Colonic mucosa (tissue), 4 donors: ENCODE data around the gene WNT8B. TPM values are rescaled to one million over a fixed set of nuclear protein-coding genes. Genes with fewer than 3 reads are reported as not detected.

Source experiments
- DNase-seq: peaks from one replicate; pipeline ENCODE4 v3.0.0-alpha.2; 2020
- H3K27ac ChIP-seq: fragments of 200-600 bp; one replicate; pipeline ENCODE4 v1.8.0; 2021
- H3K27me3 ChIP-seq: fragments of 200-600 bp; one replicate; pipeline ENCODE4 v1.8.0; 2021
- H3K36me3 ChIP-seq: fragments of 200-600 bp; one replicate; pipeline ENCODE4 v1.8.0; 2021
- H3K4me1 ChIP-seq: fragments of 200-600 bp; one replicate; pipeline ENCODE4 v1.8.0; 2021; ENCODE audit warnings: mild to moderate bottlenecking
- H3K4me3 ChIP-seq: fragments of 200-600 bp; one replicate; pipeline ENCODE4 v1.8.0; 2021
- H3K9ac ChIP-seq, 2 donors: one replicate each; pipeline ENCODE4 v1.7.0; 2013; ENCODE audit warnings: control low read depth in 2 of 2, low read depth in 2 of 2, low read length in 2 of 2
- H3K9me3 ChIP-seq: fragments of 200-600 bp; one replicate; pipeline ENCODE4 v1.8.0; 2021
- intact Hi-C: fragments of 100-400 bp; cut with DNase I; formaldehyde crosslinking; loops from one replicate; pipeline ENCODE4 v1.14.1; 2022
- total RNA-seq, 2 donors: library from RNA; stranded (reverse); fragmentation: NEBNext Ultra II Directional in 1 of 2; extraction: Animal tissue kit (Norgen Biotek cat#: 25700) in 1 of 2; gene quantifications; one replicate each; pipeline ENCODE4 v1.2.1, GENCODE V29; 2021
- TF ChIP-seq, protein P1 (sequence below): fragments of 200-600 bp; IDR thresholded peaks from one replicate; pipeline ENCODE4 v1.8.0; 2022; ENCODE audit warnings: antibody characterized with exemption, mild to moderate bottlenecking
- donor health status: healthy.
- donor health status: DM: no; HTN: no; CAD: no.
- donor health status: DM: no; HTN: no; CAD: no.

The WNT8B gene
- total RNA-seq, 2 donors from 2014 or later = not detected

GRCh38 chr10:100436255-100436654, 26.6 kb upstream of the WNT8B start:
- no peaks in the 10 kb centered on the region for H3K4me1 ChIP-seq
- no peaks in the 10 kb centered on the region for H3K27me3 ChIP-seq
- no peak overlapping the region for H3K9ac ChIP-seq
- DNase-seq = no peak
- no peak overlapping the region for H3K27ac ChIP-seq
- no peaks in the 10 kb centered on the region for H3K36me3 ChIP-seq
- intact Hi-C loops = loop anchor here (5.0 to 10.0 kb wide), 2 partner anchors 81 to 439 kb away; partner anchors contain the start of gene SEC31B
- no peaks in the 10 kb centered on the region for H3K9me3 ChIP-seq
- no peak overlapping the region for H3K4me3 ChIP-seq
- TF ChIP-seq, protein P1, sequence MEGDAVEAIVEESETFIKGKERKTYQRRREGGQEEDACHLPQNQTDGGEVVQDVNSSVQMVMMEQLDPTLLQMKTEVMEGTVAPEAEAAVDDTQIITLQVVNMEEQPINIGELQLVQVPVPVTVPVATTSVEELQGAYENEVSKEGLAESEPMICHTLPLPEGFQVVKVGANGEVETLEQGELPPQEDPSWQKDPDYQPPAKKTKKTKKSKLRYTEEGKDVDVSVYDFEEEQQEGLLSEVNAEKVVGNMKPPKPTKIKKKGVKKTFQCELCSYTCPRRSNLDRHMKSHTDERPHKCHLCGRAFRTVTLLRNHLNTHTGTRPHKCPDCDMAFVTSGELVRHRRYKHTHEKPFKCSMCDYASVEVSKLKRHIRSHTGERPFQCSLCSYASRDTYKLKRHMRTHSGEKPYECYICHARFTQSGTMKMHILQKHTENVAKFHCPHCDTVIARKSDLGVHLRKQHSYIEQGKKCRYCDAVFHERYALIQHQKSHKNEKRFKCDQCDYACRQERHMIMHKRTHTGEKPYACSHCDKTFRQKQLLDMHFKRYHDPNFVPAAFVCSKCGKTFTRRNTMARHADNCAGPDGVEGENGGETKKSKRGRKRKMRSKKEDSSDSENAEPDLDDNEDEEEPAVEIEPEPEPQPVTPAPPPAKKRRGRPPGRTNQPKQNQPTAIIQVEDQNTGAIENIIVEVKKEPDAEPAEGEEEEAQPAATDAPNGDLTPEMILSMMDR = no peak

- DNase-seq = no peak
- H3K36me3 ChIP-seq = no peaks in the 10 kb centered on the region
- TF ChIP-seq, protein P1 = no peak
- H3K4me3 ChIP-seq = no peak overlapping the region
- H3K27me3 ChIP-seq = no peaks in the 10 kb centered on the region
- no peak overlapping the region for H3K9ac ChIP-seq
- H3K27ac ChIP-seq = no peak overlapping the region
- no peaks in the 10 kb centered on the region for H3K9me3 ChIP-seq
- no peaks in the 10 kb centered on the region for H3K4me1 ChIP-seq
- intact Hi-C loops = loop anchor here (5.0 to 10.0 kb wide), 2 partner anchors 79 to 436 kb away; partner anchors contain the start of gene SEC31B
Observed at GRCh38 chr10:100438674-100439315, 24.0 kb upstream of the WNT8B start.

GRCh38 chr10:100442548-100442947, 20.3 kb upstream of the WNT8B start:
- no peaks in the 10 kb centered on the region for H3K4me1 ChIP-seq
- TF ChIP-seq, protein P1 = no peak
- no peaks in the 10 kb centered on the region for H3K36me3 ChIP-seq
- intact Hi-C loops = no loop called here
- no peaks in the 10 kb centered on the region for H3K27me3 ChIP-seq
- DNase-seq = no peak
- H3K4me3 ChIP-seq = no peak overlapping the region
- no peak overlapping the region for H3K27ac ChIP-seq
- H3K9me3 ChIP-seq = no peaks in the 10 kb centered on the region
- H3K9ac ChIP-seq = no peak overlapping the region

GRCh38 chr10:100446130-100446761, 16.6 kb upstream of the WNT8B start:
- no peak overlapping the region for H3K4me3 ChIP-seq
- no peak for DNase-seq
- no peaks in the 10 kb centered on the region for H3K36me3 ChIP-seq
- H3K9me3 ChIP-seq = no peaks in the 10 kb centered on the region
- H3K27ac ChIP-seq = no peak overlapping the region
- H3K4me1 ChIP-seq = no peaks in the 10 kb centered on the region
- TF ChIP-seq, protein P1 = no peak
- no peaks in the 10 kb centered on the region for H3K27me3 ChIP-seq
- intact Hi-C loops = no loop called here
- no peak overlapping the region for H3K9ac ChIP-seq

GRCh38 chr10:100447663-100448062, 15.1 kb upstream of the WNT8B start:
- Histone ChIP-seq H3K4me1 (no peaks in the 10 kb centered on the region), H3K4me3 (no peak overlapping the region), H3K36me3 (no peaks in the 10 kb centered on the region), H3K9me3 (no peaks in the 10 kb centered on the region), H3K27ac (no peak overlapping the region), H3K9ac (no peak overlapping the region), H3K27me3 (no peaks in the 10 kb centered on the region)
- TF ChIP-seq, protein P1 = no peak
- no peak for DNase-seq
- intact Hi-C loops = no loop called here
